8988T (cell line): Measurements from ENCODE around the gene SCN5A.

Experiments used
- DNase-seq: peaks from one replicate; pipeline ENCODE4 v3.0.0; 2011

The SCN5A gene

DNA sequence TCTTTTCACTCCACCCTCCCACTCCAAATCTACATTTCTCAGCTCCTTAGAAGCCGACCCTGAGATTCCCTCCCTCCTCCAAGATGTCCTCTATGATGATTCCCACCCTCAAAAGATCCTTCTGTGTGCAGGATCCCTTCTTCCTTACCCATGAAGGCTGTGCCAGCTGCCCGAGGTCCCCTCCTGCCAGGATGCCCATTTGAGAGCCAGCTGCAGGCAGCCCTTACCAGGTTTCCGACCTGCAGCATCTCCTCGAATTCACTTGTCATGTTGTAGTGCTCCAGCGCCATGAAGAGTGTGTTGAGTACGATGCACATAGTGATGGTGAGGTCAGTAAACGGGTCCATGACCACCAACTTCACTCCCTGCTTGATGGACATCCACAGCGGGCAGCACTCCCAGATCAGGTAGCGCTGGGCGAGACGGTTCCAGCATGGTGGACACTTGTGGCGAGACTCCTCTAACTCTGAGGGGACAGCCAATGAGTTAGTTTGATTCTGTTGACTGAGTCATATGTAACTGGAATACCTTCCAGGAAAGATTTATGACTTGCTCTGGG is 51.9 kb downstream of the SCN5A start:
- no peak for DNase-seq

- no peak for DNase-seq
These were observed 54.1 kb downstream of the SCN5A start for GRCh38 chr3:38595393-38595792.

GRCh38 chr3:38590521-38590920 is 59.0 kb downstream of the SCN5A start:
- DNase-seq, result no peak

DNA sequence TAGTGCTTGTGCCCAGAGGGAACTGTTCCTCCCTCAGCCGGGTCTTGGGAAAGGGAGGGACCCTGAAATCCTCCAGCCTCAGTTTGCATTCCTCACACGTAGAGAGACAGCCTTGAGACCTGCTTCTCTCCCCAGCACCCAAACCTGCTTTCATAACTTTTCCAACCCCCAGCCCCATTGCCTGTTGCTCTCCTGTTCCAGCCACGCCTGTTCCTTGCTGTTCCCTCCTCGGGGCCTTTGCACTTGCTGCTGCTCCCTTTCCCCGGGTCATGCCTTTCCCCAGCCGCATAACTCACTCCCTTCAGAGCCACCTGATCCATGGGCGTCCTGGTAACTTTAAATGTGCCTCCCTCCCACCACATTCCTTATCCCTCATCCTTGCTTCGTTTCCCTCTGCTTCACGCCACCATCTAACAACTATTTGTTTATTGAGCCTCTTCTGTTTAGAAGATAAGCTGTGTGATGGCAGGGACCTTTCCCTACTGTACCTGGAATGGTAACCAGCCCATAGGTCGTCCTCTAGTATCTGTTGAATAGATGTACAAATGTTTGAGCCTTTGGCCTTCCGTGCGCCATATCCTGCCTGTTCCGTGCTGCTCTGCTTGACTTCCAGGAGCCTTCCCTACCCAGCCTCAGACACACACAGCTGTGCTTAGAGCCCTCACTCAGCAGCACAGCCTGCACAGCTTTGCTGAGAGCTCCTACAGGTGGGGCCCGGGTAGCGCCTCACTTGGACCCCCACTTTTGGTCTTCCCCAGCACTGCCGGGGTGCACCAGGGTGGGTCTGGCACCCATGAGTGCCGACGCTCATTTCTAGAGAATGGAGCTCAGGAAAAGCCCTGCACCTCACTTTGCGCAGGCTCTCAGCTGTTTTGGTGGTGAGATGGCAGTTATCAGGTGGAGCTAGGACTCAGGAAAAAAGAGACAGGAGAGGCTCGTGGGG is 60.2 kb downstream of the SCN5A start:
- DNase-seq, result peak; percentile 2

- DNase-seq, result peak; percentile 8
These were observed 61.0 kb downstream of the SCN5A start for GRCh38 chr3:38588371-38588971.

DNA sequence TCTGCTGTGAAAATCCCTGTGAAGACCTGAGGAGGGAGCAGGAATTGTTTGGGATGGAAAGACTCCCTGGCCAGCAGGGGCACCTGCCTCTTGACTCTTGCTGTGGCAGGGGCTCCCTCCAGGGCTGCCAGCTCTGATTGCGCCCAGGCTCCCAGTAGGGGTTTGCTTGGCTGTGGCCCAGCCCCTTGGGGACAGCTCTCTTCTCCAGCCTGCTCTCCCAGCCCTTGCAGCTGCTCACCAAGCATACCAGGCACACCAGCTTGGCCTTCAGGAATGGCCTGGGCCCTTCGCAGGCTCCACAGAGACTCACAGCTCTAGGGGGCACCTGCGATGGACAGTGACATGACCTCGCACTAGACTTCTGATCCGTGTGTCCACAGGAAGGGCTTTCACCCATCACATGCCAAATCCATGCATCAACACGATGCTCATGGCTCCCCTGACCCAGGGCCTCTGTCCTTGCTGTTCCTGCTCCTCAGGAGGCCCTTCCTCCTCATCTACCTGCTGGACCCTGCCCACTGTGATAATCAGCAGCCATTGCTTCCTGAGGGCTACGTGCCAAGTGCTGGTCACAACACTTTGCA is 61.8 kb downstream of the SCN5A start:
- DNase-seq, result no peak

DNA sequence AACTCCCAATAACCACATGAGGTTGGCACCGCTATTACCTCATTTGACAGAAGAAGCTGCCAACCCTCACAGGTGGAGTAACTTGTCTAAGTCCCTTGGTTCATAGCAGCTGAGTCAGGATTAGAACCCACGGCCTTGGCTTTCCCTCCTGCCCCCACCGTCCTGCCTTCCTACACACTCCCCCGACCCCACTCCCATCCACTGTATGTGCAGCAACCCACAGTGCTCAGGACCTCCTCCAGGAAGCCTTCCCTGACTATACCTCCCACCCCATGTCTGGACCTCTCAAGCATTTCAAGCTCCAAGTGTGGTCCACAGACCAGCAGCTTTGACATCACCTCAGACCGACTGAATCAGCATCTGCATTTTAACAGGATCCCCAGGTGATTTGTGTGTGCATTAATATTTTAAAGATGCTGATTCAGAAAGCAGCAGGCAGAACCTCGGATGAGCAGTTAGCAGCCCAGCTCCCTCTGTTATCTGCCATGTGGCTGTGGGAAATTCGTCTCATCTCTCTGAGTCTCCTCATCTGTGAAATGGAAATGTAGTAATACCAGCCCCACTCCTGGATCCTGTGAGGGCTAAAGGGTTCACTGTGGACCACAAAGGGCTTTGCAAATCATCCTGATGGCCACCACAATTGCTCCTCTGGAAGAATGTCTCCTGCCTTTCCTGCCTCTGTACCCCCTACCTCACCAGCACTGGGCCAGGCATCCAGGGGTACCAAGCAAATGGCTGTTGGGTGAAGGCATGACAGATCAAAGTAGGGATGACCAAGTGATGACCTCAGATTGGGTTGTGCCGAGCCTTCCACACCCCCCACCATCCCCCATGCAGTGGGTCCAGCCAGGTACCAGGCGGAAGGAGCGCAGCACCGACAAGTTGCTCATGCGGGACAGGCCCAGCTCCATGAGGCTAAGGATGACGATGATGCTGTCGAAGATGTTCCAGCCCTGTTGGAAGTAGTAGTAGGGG is 62.7 kb downstream of the SCN5A start:
- DNase-seq, result no peak

DNA sequence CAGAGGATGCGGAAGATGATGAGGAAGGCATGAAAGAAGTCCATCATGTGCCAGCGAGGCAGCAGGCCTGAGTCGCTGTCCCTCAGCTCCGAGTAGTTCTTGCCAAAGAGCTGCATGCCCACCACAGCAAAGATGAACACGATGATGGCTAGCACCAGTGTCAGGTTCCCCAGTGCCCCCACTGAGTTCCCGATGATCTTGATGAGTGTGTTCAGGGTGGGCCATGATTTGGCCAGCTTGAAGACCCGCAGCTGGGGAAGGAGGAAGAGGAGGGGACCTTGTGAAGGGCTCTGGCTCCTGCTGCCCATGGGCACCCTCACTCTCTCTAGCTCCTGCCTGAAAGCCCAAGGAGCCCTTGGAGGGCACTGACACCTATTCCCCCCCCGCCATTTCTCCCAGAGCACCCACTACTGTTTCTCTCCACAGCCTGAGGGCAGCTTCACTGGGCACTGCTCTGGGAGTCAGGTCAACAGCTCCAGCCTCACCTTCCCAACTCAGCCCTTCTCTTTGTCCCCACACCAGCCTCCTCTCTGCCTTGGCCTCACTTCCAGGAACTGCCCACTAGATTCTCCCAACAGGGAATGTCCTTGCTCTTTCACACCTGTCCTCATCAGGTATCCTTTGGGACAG is 63.6 kb downstream of the SCN5A start:
- no peak for DNase-seq

- no peak for DNase-seq
These were observed 65.8 kb downstream of the SCN5A start for GRCh38 chr3:38583688-38584087.

GRCh38 chr3:38582941-38583645 is 66.4 kb downstream of the SCN5A start:
- DNase-seq, result no peak

DNA sequence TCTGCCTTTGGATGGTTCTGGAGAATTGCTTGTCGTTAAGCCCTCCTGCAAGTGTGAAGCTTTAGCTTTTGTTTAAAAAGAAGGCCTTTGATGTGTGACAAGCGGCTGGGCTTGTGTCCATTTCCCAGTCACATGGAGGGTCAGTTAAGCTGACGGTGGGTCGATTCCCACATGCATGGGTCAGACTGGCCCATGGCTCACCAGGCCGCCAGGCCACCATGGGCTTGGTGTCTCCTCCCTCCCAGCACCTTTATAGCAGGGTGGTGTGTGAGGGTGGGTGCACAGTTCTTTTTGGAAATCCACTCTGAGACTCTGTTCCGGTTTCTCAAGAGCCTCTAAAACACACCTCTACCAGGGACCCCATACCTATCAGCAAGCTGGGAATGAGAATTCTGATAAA is 67.2 kb downstream of the SCN5A start:
- DNase-seq, result no peak

DNA sequence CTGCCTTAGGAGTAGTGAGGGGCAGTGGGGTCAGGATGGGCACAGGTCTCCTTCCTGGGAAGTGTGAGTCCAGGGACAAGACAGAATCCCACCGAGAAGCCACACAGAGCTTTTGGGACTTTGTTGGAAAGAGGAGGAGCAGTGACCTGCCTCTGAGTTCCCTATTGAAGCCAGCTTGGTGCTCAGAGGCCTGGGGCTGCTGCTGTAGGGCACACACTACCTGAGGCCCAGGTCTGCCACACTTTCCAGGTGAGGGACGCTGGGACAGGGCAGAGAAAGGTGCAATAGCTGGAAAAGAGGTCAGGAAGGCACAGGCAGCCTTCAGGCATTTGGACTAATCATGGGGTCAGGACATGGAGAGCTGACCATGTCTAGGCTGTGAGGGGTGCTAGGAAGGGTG is 67.7 kb downstream of the SCN5A start:
- no peak for DNase-seq

DNA sequence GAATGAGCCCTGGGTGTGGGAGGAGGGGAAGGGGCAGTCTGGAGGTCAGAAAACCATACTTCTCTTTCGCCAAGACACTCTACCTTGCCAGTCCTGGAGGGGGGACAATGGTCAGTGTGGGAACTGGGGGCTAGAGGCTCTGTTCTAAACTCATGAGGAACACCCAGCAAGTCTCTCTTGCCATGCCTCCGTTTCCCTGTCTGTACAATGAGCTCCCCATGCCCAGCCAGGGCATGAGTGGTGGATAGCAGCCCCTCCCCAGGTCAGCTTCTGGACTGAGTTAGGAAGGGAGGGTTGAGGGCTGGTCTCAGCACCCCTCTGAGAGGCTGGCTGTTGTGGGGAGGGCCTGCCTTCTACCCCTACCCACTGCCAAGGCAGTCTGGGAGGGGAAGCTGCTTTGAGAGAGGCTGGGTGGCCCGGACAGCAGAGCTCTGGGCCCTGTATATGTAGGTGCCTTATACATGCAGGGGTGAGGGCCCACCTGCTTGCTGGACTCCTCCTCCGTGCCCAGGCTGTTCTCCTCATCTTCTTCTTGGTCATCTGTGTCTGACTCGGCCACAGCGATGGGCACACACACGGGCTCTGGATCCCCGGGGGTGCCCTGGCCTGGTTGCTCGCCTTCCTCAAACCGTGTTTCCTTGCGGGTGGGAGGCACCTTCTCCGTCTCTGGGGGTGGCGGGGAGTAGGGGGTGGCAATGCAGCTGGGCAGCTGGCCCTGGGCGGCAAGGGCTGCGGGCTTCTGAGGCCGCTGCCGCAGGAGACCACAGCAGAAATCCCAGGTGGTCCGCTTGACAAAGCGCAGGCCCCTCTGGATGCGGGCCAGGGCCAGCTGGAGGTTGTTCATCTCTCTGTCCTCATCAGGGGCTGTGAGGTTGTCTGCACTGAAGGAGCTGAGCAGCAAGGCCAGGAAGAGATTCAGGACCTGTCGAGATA is 68.8 kb downstream of the SCN5A start:
- no peak for DNase-seq

DNA sequence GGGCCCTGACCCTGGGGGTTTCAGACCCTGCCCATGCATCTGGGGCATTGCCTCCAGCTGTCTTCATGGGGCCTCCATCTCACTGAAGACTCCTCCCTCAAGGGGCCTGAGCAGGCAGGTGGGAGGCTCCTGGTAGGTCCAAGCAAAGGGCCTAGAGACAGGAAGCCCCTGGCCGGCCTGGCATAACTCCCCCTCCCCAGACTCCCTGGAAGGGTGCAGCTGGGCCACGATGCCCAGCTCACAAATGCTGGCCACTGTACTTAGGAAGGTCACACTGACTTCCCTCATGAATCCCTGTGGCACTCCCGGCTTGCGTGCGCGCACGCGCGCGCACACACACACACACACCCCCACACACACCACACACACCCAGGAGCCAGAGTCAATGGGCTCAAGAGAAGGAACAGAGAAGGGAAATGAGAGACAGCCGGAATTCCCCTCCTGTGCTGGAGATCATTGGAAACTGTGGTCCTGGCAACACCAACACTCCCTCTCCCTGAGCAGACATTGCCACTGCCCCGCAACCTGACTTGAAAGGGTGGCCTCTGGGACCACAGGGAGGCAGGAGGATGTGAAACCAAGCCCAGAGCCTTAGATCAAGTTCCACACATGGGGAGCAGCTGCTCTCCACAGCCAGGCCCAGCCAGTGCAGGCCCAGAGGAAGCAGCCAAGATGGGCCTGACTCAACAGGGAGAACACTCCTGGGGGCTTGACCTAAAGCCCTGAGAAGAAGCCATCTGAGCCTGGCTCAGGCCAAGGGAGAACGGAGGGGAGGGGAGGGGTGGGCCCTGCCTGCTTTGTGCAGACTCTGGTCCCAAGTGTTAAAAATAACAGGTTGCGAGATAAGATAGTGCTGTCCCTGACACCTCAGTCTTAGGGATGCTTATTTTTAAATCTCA is 69.7 kb downstream of the SCN5A start:
- DNase-seq, result no peak

DNA sequence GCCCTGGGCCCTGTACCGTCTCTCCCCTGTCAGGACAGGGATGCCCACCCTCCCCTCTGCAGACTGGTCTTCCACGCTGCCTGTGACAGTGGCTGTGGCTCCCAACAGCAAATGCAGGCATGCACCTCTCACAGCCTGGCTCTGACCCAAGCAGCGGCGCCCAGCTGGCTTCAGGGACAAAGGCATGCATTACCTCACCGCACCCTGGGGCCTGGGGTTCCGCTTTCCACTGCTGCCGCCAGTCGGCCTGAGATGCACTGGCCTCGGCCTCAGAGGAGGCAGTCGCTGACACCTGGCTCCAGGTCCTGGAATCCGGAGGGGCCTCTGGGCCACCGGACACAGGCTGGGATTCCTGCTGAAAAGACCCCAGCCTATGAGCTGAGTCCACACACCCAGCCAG is 70.3 kb downstream of the SCN5A start:
- DNase-seq, result no peak

GRCh38 chr3:38578551-38578950 is 70.9 kb downstream of the SCN5A start:
- no peak for DNase-seq

GRCh38 chr3:38578081-38578475 is 71.4 kb downstream of the SCN5A start:
- DNase-seq, result no peak

DNA sequence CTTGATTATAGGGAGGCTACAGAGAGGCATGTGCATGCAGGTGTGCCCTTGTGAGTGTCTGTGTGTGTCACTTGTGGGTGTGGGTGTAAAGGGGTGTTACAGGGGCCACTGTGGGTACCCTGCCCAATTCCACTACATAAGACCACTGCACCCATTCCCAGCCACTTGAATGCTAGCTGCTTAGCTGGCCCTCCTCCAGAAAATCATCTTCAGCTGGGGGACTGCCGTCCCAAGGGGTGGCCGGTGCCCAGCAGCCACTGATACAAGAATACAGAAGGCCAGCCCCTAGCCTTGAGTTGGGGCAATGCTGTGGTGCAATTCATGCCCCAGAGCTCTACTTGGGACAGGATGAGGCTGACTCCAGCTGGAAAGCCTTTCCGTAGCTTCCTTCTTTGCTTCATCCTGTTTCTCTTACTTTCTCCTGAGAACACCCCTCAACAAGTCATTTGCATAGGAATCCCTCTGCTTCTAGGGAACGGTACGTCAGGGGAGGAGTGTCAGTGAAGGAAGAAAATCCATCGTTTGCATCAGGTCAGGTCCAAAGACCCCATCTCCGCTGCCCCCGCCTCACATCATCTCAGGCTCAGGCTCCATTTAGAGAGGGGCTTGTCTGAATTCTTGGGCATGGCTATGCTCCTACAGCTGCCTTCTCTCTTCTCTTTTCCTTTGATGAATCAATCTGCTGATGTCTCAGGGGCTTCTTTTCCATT is 72.0 kb downstream of the SCN5A start:
- no peak for DNase-seq
